DND-41 (cell line): ENCODE measurements around the gene PRKCA.

ENCODE experiments used
- ATAC-seq: fragments of 200-7000 bp; cut with Tn5 transposase; 3 replicates; pipeline ENCODE4 v1.9.1; 2021; ENCODE audit warnings: low read depth; ENCODE audit not compliant: insufficient read depth
- DNase-seq: peaks from one replicate; pipeline ENCODE4 v3.0.0-alpha.2; 2020
- H2AFZ ChIP-seq: 2 replicates; pipeline ENCODE4 v1.6.0; 2012; ENCODE audit warnings: low read depth, low read length
- H3K27ac ChIP-seq: 2 replicates; pipeline ENCODE4 v1.5.1; 2012; ENCODE audit warnings: low read length, inconsistent platforms
- H3K27me3 ChIP-seq: fragments of 200-600 bp; sonication (generic); 2 replicates; pipeline ENCODE4 v1.6.0; 2012; ENCODE audit warnings: low read length, mild to moderate bottlenecking, inconsistent platforms; ENCODE audit not compliant: insufficient read depth, poor library complexity
- H3K36me3 ChIP-seq: 2 replicates; pipeline ENCODE4 v1.5.1; 2012; ENCODE audit warnings: low read length, inconsistent platforms; ENCODE audit not compliant: insufficient read depth
- H3K4me1 ChIP-seq: 2 replicates; pipeline ENCODE4 v1.5.1; 2012; ENCODE audit warnings: mild to moderate bottlenecking, low read length; ENCODE audit not compliant: insufficient read depth
- H3K4me2 ChIP-seq: 2 replicates; pipeline ENCODE4 v1.6.0; 2012; ENCODE audit warnings: mild to moderate bottlenecking, moderate library complexity, low read length, inconsistent platforms; ENCODE audit not compliant: insufficient read depth
- H3K4me3 ChIP-seq, 2 experiments: fragments of 200-600 bp in 1 of 2; shearing (Covaris generic) in 1 of 2; 2 replicates each; pipeline ENCODE4 v1.5.1; 2012 to 2016; ENCODE audit warnings: inconsistent platforms in 2 of 2, low read length in 2 of 2, mild to moderate bottlenecking in 2 of 2, low read depth in 1 of 2, moderate library complexity in 1 of 2
- H3K79me2 ChIP-seq: 2 replicates; pipeline ENCODE4 v1.6.0; 2012; ENCODE audit warnings: low read length, inconsistent platforms; ENCODE audit not compliant: insufficient read depth
- H3K9ac ChIP-seq: 2 replicates; pipeline ENCODE4 v1.6.0; 2012; ENCODE audit warnings: low read depth, mild to moderate bottlenecking, inconsistent platforms, low read length, moderate library complexity
- H3K9me3 ChIP-seq: 2 replicates; pipeline ENCODE4 v1.5.1; 2012; ENCODE audit warnings: low read length, moderate library complexity, mild to moderate bottlenecking, inconsistent platforms; ENCODE audit not compliant: insufficient read depth, severe bottlenecking
- H4K20me1 ChIP-seq: 2 replicates; pipeline ENCODE4 v1.6.0; 2012; ENCODE audit warnings: low read length; ENCODE audit not compliant: insufficient read depth
- EZH2 ChIP-seq: IDR thresholded peaks from 3 replicates; pipeline ENCODE4 v1.6.1; 2012; ENCODE audit warnings: borderline replicate concordance, low read depth, mild to moderate bottlenecking, moderate library complexity, low read length, inconsistent platforms; ENCODE audit not compliant: severe bottlenecking
- TF ChIP-seq, protein P1 (sequence below): IDR thresholded peaks from 2 replicates; pipeline ENCODE4 v1.5.1; 2012; ENCODE audit warnings: borderline replicate concordance, low read length, moderate library complexity, mild to moderate bottlenecking; ENCODE audit not compliant: poor library complexity, severe bottlenecking; ENCODE audit errors: extremely low read depth

The PRKCA gene

DNA sequence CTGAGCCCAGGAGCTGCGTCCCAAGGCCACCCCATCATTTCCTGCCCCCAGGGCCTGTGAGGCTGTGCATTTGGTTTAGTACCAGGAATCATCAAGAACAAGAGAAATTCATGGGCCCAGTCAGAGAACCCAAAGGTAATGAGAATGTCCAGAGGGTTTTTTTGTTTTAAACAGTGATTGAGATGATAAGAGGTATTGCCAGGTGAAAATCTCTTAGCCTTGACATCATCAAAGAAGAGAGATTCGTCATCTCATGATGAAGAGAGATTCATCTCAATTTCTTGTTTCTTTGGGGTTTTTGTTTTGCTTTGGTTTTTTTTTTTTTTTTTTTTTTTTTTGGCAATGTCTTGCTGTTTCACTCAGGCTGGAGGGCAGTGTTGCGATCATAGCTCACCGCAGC is 361.9 kb downstream of the PRKCA start:
- Histone ChIP-seq H3K27ac (no peak overlapping the region), H2AFZ (no peak overlapping the region)
- no peak for TF ChIP-seq EZH2
- TF ChIP-seq, protein P1, sequence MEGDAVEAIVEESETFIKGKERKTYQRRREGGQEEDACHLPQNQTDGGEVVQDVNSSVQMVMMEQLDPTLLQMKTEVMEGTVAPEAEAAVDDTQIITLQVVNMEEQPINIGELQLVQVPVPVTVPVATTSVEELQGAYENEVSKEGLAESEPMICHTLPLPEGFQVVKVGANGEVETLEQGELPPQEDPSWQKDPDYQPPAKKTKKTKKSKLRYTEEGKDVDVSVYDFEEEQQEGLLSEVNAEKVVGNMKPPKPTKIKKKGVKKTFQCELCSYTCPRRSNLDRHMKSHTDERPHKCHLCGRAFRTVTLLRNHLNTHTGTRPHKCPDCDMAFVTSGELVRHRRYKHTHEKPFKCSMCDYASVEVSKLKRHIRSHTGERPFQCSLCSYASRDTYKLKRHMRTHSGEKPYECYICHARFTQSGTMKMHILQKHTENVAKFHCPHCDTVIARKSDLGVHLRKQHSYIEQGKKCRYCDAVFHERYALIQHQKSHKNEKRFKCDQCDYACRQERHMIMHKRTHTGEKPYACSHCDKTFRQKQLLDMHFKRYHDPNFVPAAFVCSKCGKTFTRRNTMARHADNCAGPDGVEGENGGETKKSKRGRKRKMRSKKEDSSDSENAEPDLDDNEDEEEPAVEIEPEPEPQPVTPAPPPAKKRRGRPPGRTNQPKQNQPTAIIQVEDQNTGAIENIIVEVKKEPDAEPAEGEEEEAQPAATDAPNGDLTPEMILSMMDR = no peak

DNA sequence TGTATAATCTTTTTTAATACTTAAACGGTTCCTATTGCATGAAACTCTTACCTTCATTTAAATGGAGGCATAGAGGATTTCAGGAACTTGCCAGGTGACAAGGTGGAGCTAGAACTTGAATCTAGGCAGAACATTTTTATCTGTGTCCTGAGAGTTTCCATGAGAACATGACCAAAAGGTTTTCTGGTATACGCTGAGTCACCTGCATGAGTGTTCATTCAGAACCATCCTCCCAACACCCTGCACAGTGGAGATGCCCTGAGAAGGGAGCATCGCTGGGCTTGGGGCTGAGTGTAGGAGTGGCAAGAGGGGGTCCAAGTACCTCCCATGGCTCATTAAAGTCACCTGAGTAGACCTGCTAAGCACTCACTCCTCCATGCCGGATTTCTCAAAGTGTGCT is 362.8 kb downstream of the PRKCA start:
- Histone ChIP-seq H3K79me2 (no peaks in the 10 kb centered on the region), H3K4me3 (no peak overlapping the region), H3K4me1 (peaks cover 17% of the 10 kb centered on the region), H3K36me3 (no peaks in the 10 kb centered on the region), H3K27ac (no peak overlapping the region), H3K27me3 (no peaks in the 10 kb centered on the region), H4K20me1 (peaks cover 29% of the 10 kb centered on the region), H3K4me2 (no peak overlapping the region), H2AFZ (no peak overlapping the region), H3K9ac (no peak overlapping the region), H3K9me3 (no peaks in the 10 kb centered on the region)
- no peak for TF ChIP-seq EZH2
- TF ChIP-seq, protein P1 = no peak
- no peak for DNase-seq
- ATAC-seq = no peak

More for the DNA sequence above, 361.9 kb downstream of the PRKCA start:
- Histone ChIP-seq H3K4me1 (peaks cover 17% of the 10 kb centered on the region), H3K79me2 (no peaks in the 10 kb centered on the region), H3K4me2 (no peak overlapping the region), H3K9ac (no peak overlapping the region), H3K36me3 (no peaks in the 10 kb centered on the region), H4K20me1 (peaks cover 29% of the 10 kb centered on the region), H3K4me3 (no peak overlapping the region), H3K9me3 (no peaks in the 10 kb centered on the region), H3K27me3 (no peaks in the 10 kb centered on the region)
- DNase-seq (no peak), ATAC-seq (no peak)

DNA sequence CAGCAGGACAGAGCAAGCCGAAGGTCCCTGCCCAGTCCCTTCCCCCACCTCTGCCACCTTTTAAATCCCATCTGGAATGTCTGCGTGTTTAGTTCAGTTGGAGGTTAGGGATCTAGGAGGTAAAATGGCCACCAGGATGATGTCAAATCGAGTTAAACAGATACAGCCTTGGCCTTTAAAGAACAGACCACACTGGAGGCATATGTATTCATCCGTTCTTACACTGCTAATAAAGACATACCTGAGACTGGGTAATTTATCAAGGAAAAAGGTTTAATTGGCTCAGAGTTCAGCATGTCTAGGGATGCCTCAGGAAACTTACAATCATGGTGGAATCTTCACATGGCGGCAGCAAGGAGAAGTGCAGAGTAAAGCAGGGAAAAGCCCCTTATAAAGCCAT is 364.7 kb downstream of the PRKCA start:
- peaks cover 29% of the 10 kb centered on the region for H4K20me1 ChIP-seq
- no peak overlapping the region for H3K4me3 ChIP-seq
- H3K79me2 ChIP-seq = no peaks in the 10 kb centered on the region
- no peak overlapping the region for H2AFZ ChIP-seq
- no peak overlapping the region for H3K9ac ChIP-seq
- peaks cover 17% of the 10 kb centered on the region for H3K4me1 ChIP-seq
- 0 out of 3 replicates have a peak, but pooled peaks have one; percentile 2 for ATAC-seq
- no peaks in the 10 kb centered on the region for H3K9me3 ChIP-seq
- no peak for TF ChIP-seq EZH2
- TF ChIP-seq, protein P1 = no peak
- no peak overlapping the region for H3K27ac ChIP-seq
- no peaks in the 10 kb centered on the region for H3K27me3 ChIP-seq
- no peak for DNase-seq
- no peaks in the 10 kb centered on the region for H3K36me3 ChIP-seq
- no peak overlapping the region for H3K4me2 ChIP-seq

DNA sequence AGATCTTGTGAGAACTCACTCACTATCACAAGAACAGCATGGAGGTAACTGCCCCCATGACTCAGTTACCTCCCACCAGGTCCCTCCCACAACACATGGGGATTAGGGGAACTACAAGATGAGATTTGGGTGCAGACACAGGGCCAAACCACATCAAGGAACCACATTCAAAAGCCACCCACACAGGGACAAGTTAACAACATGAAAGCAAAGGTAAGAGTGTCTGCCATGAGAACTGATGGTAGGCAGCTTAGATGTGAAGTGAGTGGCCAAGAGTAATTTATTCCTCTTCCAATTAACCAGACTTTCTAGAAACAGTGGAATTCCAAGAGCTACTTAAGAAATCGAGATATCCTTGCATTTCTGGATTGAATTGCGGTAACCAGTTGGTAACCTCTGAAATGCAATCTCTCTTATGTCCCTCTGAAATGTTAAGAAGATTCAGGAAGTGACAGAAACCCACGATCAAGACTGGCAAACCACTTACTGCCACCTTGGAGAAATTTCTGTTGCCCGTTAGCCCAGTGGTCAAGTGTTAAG is 365.1 kb downstream of the PRKCA start:
- TF ChIP-seq, protein P1 = no peak
- TF ChIP-seq EZH2 = no peak
- DNase-seq = peak; percentile 79
- Histone ChIP-seq H3K9me3 (no peaks in the 10 kb centered on the region), H3K36me3 (no peaks in the 10 kb centered on the region), H3K79me2 (no peaks in the 10 kb centered on the region), H2AFZ (no peak overlapping the region), H3K4me3 (no peak overlapping the region), H3K9ac (no peak overlapping the region), H3K4me2 (no peak overlapping the region), H3K4me1 (peaks cover 17% of the 10 kb centered on the region), H3K27me3 (no peaks in the 10 kb centered on the region), H4K20me1 (peaks cover 29% of the 10 kb centered on the region), H3K27ac (no peak overlapping the region)
- peak; percentile 99 for ATAC-seq
